T-helper 22 cell (primary cell): ENCODE measurements around the gene SLC4A8.

Source experiments
- DNase-seq: peaks from one replicate; pipeline ENCODE4 v3.0.0-alpha.2; 2020; ENCODE audit warnings: low read depth

The SLC4A8 gene

GRCh38 chr12:51528852-51529650 is 104.4 kb downstream of the SLC4A8 start:
- DNase-seq = no peak

- DNase-seq = no peak
These were observed 105.0 kb downstream of the SLC4A8 start for GRCh38 chr12:51529651-51529970.

DNA sequence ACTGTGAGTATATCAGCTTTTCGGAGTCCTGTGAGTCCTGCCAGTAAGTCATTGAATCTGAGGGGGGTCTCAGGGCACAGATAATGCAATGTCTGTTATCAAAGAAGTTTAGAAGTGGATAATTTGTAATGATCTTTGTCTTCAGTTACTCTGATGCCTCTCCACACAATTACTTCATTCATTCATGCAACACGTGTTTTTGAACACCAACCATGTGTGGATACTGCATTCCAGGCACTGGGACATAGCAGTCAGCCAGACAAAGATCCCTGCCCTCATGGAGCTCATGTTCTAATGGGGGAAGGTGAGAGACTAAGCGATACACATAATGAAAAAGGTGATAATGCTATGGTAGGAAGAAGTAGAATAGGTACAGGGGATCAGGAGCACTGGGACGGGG is 105.6 kb downstream of the SLC4A8 start:
- DNase-seq = no peak

- DNase-seq = no peak
These were observed 106.8 kb downstream of the SLC4A8 start for GRCh38 chr12:51531284-51531977.

GRCh38 chr12:51531978-51532497 is 107.4 kb downstream of the SLC4A8 start:
- DNase-seq = peak; percentile 31

- no peak for DNase-seq
These were observed 109.2 kb downstream of the SLC4A8 start for GRCh38 chr12:51533799-51534198.

GRCh38 chr12:51534216-51535074 is 109.8 kb downstream of the SLC4A8 start:
- DNase-seq = no peak

GRCh38 chr12:51536159-51536558 is 111.5 kb downstream of the SLC4A8 start:
- DNase-seq = no peak

- DNase-seq = no peak
These were observed 113.5 kb downstream of the SLC4A8 start for GRCh38 chr12:51538149-51538548.

DNA sequence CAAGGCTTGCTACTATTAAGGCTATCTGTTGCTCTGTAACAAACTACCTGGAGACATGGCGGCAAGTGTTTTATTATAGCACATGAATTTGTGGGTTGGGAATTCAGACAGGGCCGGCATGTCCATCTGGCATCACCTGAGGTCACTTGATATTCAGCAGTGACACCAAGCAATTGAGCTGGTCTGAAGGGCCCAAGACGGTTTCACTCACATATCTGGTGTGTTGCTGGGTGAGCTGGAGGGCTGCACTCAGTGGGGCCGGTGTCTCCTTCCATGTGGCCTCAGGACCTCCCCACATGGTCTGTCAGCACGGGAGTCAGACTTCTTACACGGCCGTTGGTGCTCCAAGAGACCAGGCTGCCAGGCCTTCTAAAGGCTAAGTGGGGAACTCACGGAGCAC is 114.0 kb downstream of the SLC4A8 start:
- DNase-seq = no peak

- no peak for DNase-seq
These were observed 116.4 kb downstream of the SLC4A8 start for GRCh38 chr12:51540996-51541395.

DNA sequence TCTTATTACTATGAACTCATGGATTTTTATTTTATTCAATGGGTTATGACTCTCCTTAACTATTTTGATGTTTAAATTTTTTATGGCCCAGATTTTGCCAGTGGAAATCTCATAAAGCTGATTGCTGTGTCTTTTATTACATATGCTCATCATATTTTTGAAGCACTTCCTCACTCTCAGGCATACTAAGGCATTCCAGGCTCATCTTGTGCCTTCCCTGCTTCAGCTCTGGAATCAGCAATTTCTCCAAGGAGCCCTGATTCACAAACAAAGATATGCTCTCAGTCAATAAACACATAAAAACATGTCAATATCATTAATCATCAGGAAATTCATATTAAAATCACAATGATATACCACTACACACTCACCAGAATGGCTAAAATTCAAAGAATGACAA is 121.5 kb downstream of the SLC4A8 start:
- DNase-seq = no peak

DNA sequence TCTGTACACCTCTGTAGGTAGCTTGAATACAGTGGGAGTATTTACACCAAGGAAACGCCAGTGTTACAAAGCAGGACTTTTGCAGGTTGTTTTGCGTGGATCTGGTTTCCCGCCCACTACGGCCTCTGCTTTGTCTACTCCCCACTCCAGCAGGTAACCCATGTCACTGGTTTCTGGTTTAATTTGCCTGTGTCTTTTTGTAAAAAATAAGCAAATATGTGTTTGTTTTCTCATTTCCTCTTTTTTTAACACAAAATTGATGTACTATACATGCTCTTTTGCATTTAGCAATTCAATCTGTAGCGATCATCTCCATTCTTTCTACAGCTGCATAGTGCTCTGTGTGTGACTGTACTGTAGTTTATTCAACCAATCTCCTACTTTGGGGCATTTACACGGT is 123.0 kb downstream of the SLC4A8 start:
- DNase-seq = no peak

GRCh38 chr12:51548241-51548640 is 123.6 kb downstream of the SLC4A8 start:
- no peak for DNase-seq

DNA sequence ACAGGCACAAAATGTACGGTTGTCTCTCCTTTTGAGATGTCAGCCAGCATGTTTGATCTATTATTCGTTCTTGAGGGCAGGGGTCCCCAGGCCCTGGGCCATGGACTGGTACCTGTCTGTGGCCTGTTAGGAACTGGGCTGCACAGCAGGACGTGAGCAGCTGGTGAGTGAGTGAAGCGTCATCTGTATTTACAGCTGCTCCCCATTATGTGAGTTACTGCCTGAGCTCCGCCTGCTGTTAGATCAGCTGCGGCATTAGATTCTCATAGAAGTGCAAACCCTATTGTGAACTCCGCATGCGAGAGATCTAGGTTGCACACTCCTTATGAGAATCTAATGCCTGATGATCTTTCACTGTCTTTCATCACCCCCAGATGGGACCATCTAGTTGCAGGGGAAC is 125.0 kb downstream of the SLC4A8 start:
- DNase-seq = no peak
